Neural cell (in vitro differentiated cells): Measurements from ENCODE around the gene KHDRBS2. TPM values are rescaled to one million over a fixed set of nuclear protein-coding genes. Genes with fewer than 3 reads are reported as not detected.

Experiments
- H2AFZ ChIP-seq: fragments of 200-600, 300-800 bp; sonication (generic), shearing (Covaris generic); 2 replicates; pipeline ENCODE4 v1.6.0; 2014; ENCODE audit warnings: low read depth, mild to moderate bottlenecking, antibody characterized with exemption, low read length, moderate library complexity
- H3F3A ChIP-seq: fragments of 200-600 bp; shearing (Covaris generic); 2 replicates; pipeline ENCODE4 v1.6.1; 2016; ENCODE audit warnings: mild to moderate bottlenecking, moderate library complexity, mixed read lengths, antibody characterized with exemption, low read length; ENCODE audit not compliant: insufficient read depth, poor library complexity, severe bottlenecking
- H3K27ac ChIP-seq: fragments of 200-600, 300-800 bp; sonication (generic), shearing (Covaris generic); 2 replicates; pipeline ENCODE4 v1.5.1; 2014; ENCODE audit warnings: mild to moderate bottlenecking, low read length, moderate library complexity
- H3K27me3 ChIP-seq: fragments of 300-800, 200-600 bp; sonication (generic), shearing (Covaris generic); 2 replicates; pipeline ENCODE4 v1.6.0; 2014; ENCODE audit warnings: mild to moderate bottlenecking, low read depth, low read length, moderate library complexity; ENCODE audit not compliant: insufficient read depth
- H3K36me3 ChIP-seq: fragments of 300-800, 200-600 bp; sonication (generic), shearing (Covaris generic); 2 replicates; pipeline ENCODE4 v1.5.1; 2014; ENCODE audit warnings: mild to moderate bottlenecking, antibody characterized with exemption, low read length, moderate library complexity; ENCODE audit not compliant: insufficient read depth
- H3K4me2 ChIP-seq: fragments of 300-800, 200-600 bp; sonication (generic), shearing (Covaris generic); 2 replicates; pipeline ENCODE4 v1.6.0; 2014; ENCODE audit warnings: mild to moderate bottlenecking, low read length
- H3K4me3 ChIP-seq: fragments of 300-800, 200-600 bp; sonication (generic), shearing (Covaris generic); 2 replicates; pipeline ENCODE4 v1.5.1; 2014; ENCODE audit warnings: mild to moderate bottlenecking, low read length, moderate library complexity
- H3K79me2 ChIP-seq: fragments of 200-600 bp; shearing (Covaris generic); replicated peaks from 2 replicates; pipeline ENCODE4 v1.6.0; 2014; ENCODE audit warnings: mild to moderate bottlenecking, low read length, moderate library complexity; ENCODE audit not compliant: insufficient read depth
- H3K9ac ChIP-seq: fragments of 300-800, 200-600 bp; sonication (generic), shearing (Covaris generic); 2 replicates; pipeline ENCODE4 v1.6.1; 2016; ENCODE audit warnings: mild to moderate bottlenecking, low read length, mixed read lengths
- H3K9me2 ChIP-seq: fragments of 200-600 bp; shearing (Covaris generic); 2 replicates; pipeline ENCODE4 v1.6.1; 2016; ENCODE audit warnings: mild to moderate bottlenecking, low read length, mixed read lengths; ENCODE audit not compliant: insufficient read depth
- H3K9me3 ChIP-seq: fragments of 200-600, 300-800 bp; sonication (generic), shearing (Covaris generic); 2 replicates; pipeline ENCODE4 v1.6.1; 2016; ENCODE audit warnings: mild to moderate bottlenecking, mixed run types, low read length, moderate library complexity, mixed read lengths
- H4K20me1 ChIP-seq: fragments of 200-600 bp; shearing (Covaris generic); 2 replicates; pipeline ENCODE4 v1.6.1; 2016; ENCODE audit warnings: mild to moderate bottlenecking, mixed run types; ENCODE audit not compliant: insufficient read depth
- CTCF ChIP-seq: fragments of 450-650 bp; IDR thresholded peaks from 2 replicates; pipeline ENCODE4 v1.5.1; 2014; ENCODE audit warnings: antibody characterized with exemption, mild to moderate bottlenecking, moderate library complexity; ENCODE audit not compliant: poor library complexity, severe bottlenecking
- EP300 ChIP-seq: fragments of 450-650 bp; conservative IDR thresholded peaks from 2 replicates; pipeline ENCODE4 v1.6.1; 2014; ENCODE audit warnings: antibody characterized with exemption, mild to moderate bottlenecking, moderate library complexity; ENCODE audit not compliant: poor library complexity, severe bottlenecking
- EZH2 ChIP-seq: fragments of 200-600, 300-800 bp; shearing (Covaris generic), sonication (generic); IDR thresholded peaks from 2 replicates; pipeline ENCODE4 v1.6.1; 2014; ENCODE audit warnings: antibody characterized with exemption, low read length, borderline replicate concordance, mild to moderate bottlenecking; ENCODE audit not compliant: insufficient read depth, poor library complexity, severe bottlenecking
- MXI1 ChIP-seq: fragments of 450-650 bp; conservative IDR thresholded peaks from 2 replicates; pipeline ENCODE4 v1.6.1; 2014; ENCODE audit warnings: antibody characterized with exemption, mild to moderate bottlenecking; ENCODE audit not compliant: poor library complexity, severe bottlenecking
- POLR2AphosphoS5 ChIP-seq: IDR thresholded peaks from 2 replicates; pipeline ENCODE4 v1.6.1; 2012
- RAD21 ChIP-seq: fragments of 450-650 bp; conservative IDR thresholded peaks from 2 replicates; pipeline ENCODE4 v1.6.1; 2014; ENCODE audit warnings: antibody characterized with exemption, mild to moderate bottlenecking, moderate library complexity
- SMC3 ChIP-seq: fragments of 450-650 bp; conservative IDR thresholded peaks from 2 replicates; pipeline ENCODE4 v1.6.1; 2014; ENCODE audit warnings: antibody characterized with exemption, mild to moderate bottlenecking, moderate library complexity; ENCODE audit not compliant: poor library complexity
- TAF1 ChIP-seq: IDR thresholded peaks from 2 replicates; pipeline ENCODE4 v1.6.1; 2012; ENCODE audit warnings: low read depth
- polyA plus RNA-seq: library from polyadenylated mRNA; depleted of rRNA; stranded (reverse); fragments of >200 nt; gene quantifications from 2 replicates; pipeline ENCODE4 v1.2.3, GENCODE V29; 2014
- TF ChIP-seq, protein P1 (sequence below): IDR thresholded peaks from 2 replicates; pipeline ENCODE4 v1.6.1; 2012; ENCODE audit warnings: borderline replicate concordance

KHDRBS2 gene
- polyA plus RNA-seq, 1 donor from 2014 or later = 28.5 TPM

- no peaks in the 10 kb centered on the region for H3K79me2 ChIP-seq
- H3K9me3 ChIP-seq = peaks cover 3% of the 10 kb centered on the region
- H3K27me3 ChIP-seq = no peaks in the 10 kb centered on the region
- no peaks in the 10 kb centered on the region for H3F3A ChIP-seq
- H2AFZ ChIP-seq = no peak overlapping the region
- no peaks in the 10 kb centered on the region for H3K36me3 ChIP-seq
- no peaks in the 10 kb centered on the region for H3K9me2 ChIP-seq
- TF ChIP-seq CTCF (no peak), RAD21 (no peak), TAF1 (no peak), EP300 (no peak), SMC3 (no peak), EZH2 (no peak), MXI1 (no peak), POLR2AphosphoS5 (no peak)
- TF ChIP-seq, protein P1, sequence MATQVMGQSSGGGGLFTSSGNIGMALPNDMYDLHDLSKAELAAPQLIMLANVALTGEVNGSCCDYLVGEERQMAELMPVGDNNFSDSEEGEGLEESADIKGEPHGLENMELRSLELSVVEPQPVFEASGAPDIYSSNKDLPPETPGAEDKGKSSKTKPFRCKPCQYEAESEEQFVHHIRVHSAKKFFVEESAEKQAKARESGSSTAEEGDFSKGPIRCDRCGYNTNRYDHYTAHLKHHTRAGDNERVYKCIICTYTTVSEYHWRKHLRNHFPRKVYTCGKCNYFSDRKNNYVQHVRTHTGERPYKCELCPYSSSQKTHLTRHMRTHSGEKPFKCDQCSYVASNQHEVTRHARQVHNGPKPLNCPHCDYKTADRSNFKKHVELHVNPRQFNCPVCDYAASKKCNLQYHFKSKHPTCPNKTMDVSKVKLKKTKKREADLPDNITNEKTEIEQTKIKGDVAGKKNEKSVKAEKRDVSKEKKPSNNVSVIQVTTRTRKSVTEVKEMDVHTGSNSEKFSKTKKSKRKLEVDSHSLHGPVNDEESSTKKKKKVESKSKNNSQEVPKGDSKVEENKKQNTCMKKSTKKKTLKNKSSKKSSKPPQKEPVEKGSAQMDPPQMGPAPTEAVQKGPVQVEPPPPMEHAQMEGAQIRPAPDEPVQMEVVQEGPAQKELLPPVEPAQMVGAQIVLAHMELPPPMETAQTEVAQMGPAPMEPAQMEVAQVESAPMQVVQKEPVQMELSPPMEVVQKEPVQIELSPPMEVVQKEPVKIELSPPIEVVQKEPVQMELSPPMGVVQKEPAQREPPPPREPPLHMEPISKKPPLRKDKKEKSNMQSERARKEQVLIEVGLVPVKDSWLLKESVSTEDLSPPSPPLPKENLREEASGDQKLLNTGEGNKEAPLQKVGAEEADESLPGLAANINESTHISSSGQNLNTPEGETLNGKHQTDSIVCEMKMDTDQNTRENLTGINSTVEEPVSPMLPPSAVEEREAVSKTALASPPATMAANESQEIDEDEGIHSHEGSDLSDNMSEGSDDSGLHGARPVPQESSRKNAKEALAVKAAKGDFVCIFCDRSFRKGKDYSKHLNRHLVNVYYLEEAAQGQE = no peak
- H3K27ac ChIP-seq = no peak overlapping the region
- H3K9ac ChIP-seq = no peak overlapping the region
- H3K4me2 ChIP-seq = no peak overlapping the region
- H3K4me3 ChIP-seq = no peak overlapping the region
- H4K20me1 ChIP-seq = no peaks in the 10 kb centered on the region
Measured at GRCh38 chr6:61857541-61857940, 428.5 kb downstream of the KHDRBS2 start.

- H3F3A ChIP-seq = no peaks in the 10 kb centered on the region
- H3K9me3 ChIP-seq = no peaks in the 10 kb centered on the region
- no peaks in the 10 kb centered on the region for H3K27me3 ChIP-seq
- H3K27ac ChIP-seq = peak overlapping the region; percentile 89
- no peaks in the 10 kb centered on the region for H3K9me2 ChIP-seq
- no peaks in the 10 kb centered on the region for H3K36me3 ChIP-seq
- TF ChIP-seq TAF1 = peak; percentile 19
- TF ChIP-seq CTCF = peak; percentile 67
- TF ChIP-seq RAD21 = peak; percentile 55
- TF ChIP-seq POLR2AphosphoS5 = peak; percentile 96
- peak; percentile 99 for TF ChIP-seq EP300
- no peak for TF ChIP-seq EZH2
- TF ChIP-seq, protein P1 = peak; percentile 78
- peak; percentile 32 for TF ChIP-seq MXI1
- peak; percentile 16 for TF ChIP-seq SMC3
- peak overlapping the region; percentile 48 for H3K4me2 ChIP-seq
- H3K4me3 ChIP-seq = peak overlapping the region; percentile 44
- no peaks in the 10 kb centered on the region for H3K79me2 ChIP-seq
- peak overlapping the region; percentile 36 for H3K9ac ChIP-seq
- no peaks in the 10 kb centered on the region for H4K20me1 ChIP-seq
- no peak overlapping the region for H2AFZ ChIP-seq
Measured at GRCh38 chr6:61841958-61842357, 444.1 kb downstream of the KHDRBS2 start.
